Activated naive CD8-positive, alpha-beta T cell treated with anti-CD3 and anti-CD28 coated beads for 36 hours (primary cell): ENCODE data around the gene PDE8B. TPM values are rescaled to one million over a fixed set of nuclear protein-coding genes. Genes with fewer than 3 reads are reported as not detected.

ENCODE experiments used
- DNase-seq: peaks from one replicate; pipeline ENCODE4 v3.0.0; 2021
- H3K27ac Mint-ChIP-seq: one replicate; pipeline ENCODE4 v1.8.0; 2022; ENCODE audit warnings: mild to moderate bottlenecking, moderate library complexity, mixed read lengths
- H3K27me3 Mint-ChIP-seq: one replicate; pipeline ENCODE4 v1.8.0; 2022; ENCODE audit warnings: mild to moderate bottlenecking, mixed read lengths
- H3K36me3 Mint-ChIP-seq: one replicate; pipeline ENCODE4 v1.8.0; 2021; ENCODE audit warnings: mild to moderate bottlenecking, mixed read lengths
- H3K4me1 Mint-ChIP-seq: one replicate; pipeline ENCODE4 v1.8.0; 2021; ENCODE audit warnings: mixed read lengths
- H3K4me3 Mint-ChIP-seq: one replicate; pipeline ENCODE4 v1.8.0; 2022; ENCODE audit warnings: mild to moderate bottlenecking, moderate library complexity, mixed read lengths
- H3K9me3 Mint-ChIP-seq: one replicate; pipeline ENCODE4 v1.8.0; 2022; ENCODE audit warnings: mixed read lengths
- total RNA-seq, 2 experiments: library from RNA; stranded (reverse); gene quantifications; one replicate each; pipeline ENCODE4 v1.2.3, GENCODE V29; 2021

PDE8B gene
- total RNA-seq, 2 experiments from 2014 or later, result 0.16 TPM; not detected in 1

GRCh38 chr5:77277759-77278158, 67.3 kb downstream of the PDE8B start:
- Mint-ChIP-seq H3K36me3 (no peaks in the 10 kb centered on the region), H3K4me1 (peaks cover 14% of the 10 kb centered on the region), H3K9me3 (no peaks in the 10 kb centered on the region), H3K27ac (no peak overlapping the region), H3K4me3 (no peak overlapping the region), H3K27me3 (no peaks in the 10 kb centered on the region)
- no peak for DNase-seq

GRCh38 chr5:77280036-77280435, 69.6 kb downstream of the PDE8B start:
- Mint-ChIP-seq H3K4me3 (no peak overlapping the region), H3K9me3 (no peaks in the 10 kb centered on the region), H3K27ac (no peak overlapping the region), H3K36me3 (no peaks in the 10 kb centered on the region), H3K4me1 (peaks cover 14% of the 10 kb centered on the region), H3K27me3 (no peaks in the 10 kb centered on the region)
- DNase-seq, result no peak

- H3K4me1 Mint-ChIP-seq, result peaks cover 11% of the 10 kb centered on the region
- H3K9me3 Mint-ChIP-seq, result no peaks in the 10 kb centered on the region
- H3K27ac Mint-ChIP-seq, result no peak overlapping the region
- no peak for DNase-seq
- H3K36me3 Mint-ChIP-seq, result no peaks in the 10 kb centered on the region
- H3K4me3 Mint-ChIP-seq, result no peak overlapping the region
- H3K27me3 Mint-ChIP-seq, result no peaks in the 10 kb centered on the region
These were observed 71.5 kb downstream of the PDE8B start for GRCh38 chr5:77281969-77282336.

GRCh38 chr5:77282337-77283027, 72.0 kb downstream of the PDE8B start:
- H3K27ac Mint-ChIP-seq, result no peak overlapping the region
- no peaks in the 10 kb centered on the region for H3K27me3 Mint-ChIP-seq
- no peak for DNase-seq
- H3K9me3 Mint-ChIP-seq, result no peaks in the 10 kb centered on the region
- peaks cover 8% of the 10 kb centered on the region for H3K4me1 Mint-ChIP-seq
- H3K4me3 Mint-ChIP-seq, result no peak overlapping the region
- no peaks in the 10 kb centered on the region for H3K36me3 Mint-ChIP-seq

- H3K36me3 Mint-ChIP-seq, result no peaks in the 10 kb centered on the region
- H3K27me3 Mint-ChIP-seq, result no peaks in the 10 kb centered on the region
- no peaks in the 10 kb centered on the region for H3K9me3 Mint-ChIP-seq
- no peak for DNase-seq
- H3K27ac Mint-ChIP-seq, result no peak overlapping the region
- H3K4me3 Mint-ChIP-seq, result no peak overlapping the region
- H3K4me1 Mint-ChIP-seq, result no peaks in the 10 kb centered on the region
These were observed 74.9 kb downstream of the PDE8B start for GRCh38 chr5:77285251-77285841.

- no peaks in the 10 kb centered on the region for H3K4me1 Mint-ChIP-seq
- H3K9me3 Mint-ChIP-seq, result no peaks in the 10 kb centered on the region
- no peaks in the 10 kb centered on the region for H3K36me3 Mint-ChIP-seq
- no peak overlapping the region for H3K4me3 Mint-ChIP-seq
- no peak for DNase-seq
- H3K27ac Mint-ChIP-seq, result no peak overlapping the region
- H3K27me3 Mint-ChIP-seq, result peaks cover 24% of the 10 kb centered on the region
These were observed 81.7 kb downstream of the PDE8B start for GRCh38 chr5:77292026-77292757.

- peaks cover 33% of the 10 kb centered on the region for H3K27me3 Mint-ChIP-seq
- no peaks in the 10 kb centered on the region for H3K4me1 Mint-ChIP-seq
- no peak for DNase-seq
- H3K36me3 Mint-ChIP-seq, result no peaks in the 10 kb centered on the region
- H3K27ac Mint-ChIP-seq, result no peak overlapping the region
- H3K9me3 Mint-ChIP-seq, result no peaks in the 10 kb centered on the region
- no peak overlapping the region for H3K4me3 Mint-ChIP-seq
These were observed 83.7 kb downstream of the PDE8B start for GRCh38 chr5:77294185-77294584.

- peaks cover 33% of the 10 kb centered on the region for H3K27me3 Mint-ChIP-seq
- H3K27ac Mint-ChIP-seq, result no peak overlapping the region
- H3K4me3 Mint-ChIP-seq, result no peak overlapping the region
- no peaks in the 10 kb centered on the region for H3K36me3 Mint-ChIP-seq
- no peaks in the 10 kb centered on the region for H3K4me1 Mint-ChIP-seq
- H3K9me3 Mint-ChIP-seq, result no peaks in the 10 kb centered on the region
- no peak for DNase-seq
These were observed 85.4 kb downstream of the PDE8B start for GRCh38 chr5:77295863-77296378.

- H3K4me3 Mint-ChIP-seq, result no peak overlapping the region
- H3K4me1 Mint-ChIP-seq, result no peaks in the 10 kb centered on the region
- no peak for DNase-seq
- H3K27me3 Mint-ChIP-seq, result peaks cover 33% of the 10 kb centered on the region
- H3K27ac Mint-ChIP-seq, result no peak overlapping the region
- no peaks in the 10 kb centered on the region for H3K9me3 Mint-ChIP-seq
- H3K36me3 Mint-ChIP-seq, result no peaks in the 10 kb centered on the region
These were observed 87.7 kb downstream of the PDE8B start for GRCh38 chr5:77298146-77298545.

- H3K9me3 Mint-ChIP-seq, result no peaks in the 10 kb centered on the region
- DNase-seq, result no peak
- H3K27me3 Mint-ChIP-seq, result peaks cover 19% of the 10 kb centered on the region
- no peak overlapping the region for H3K27ac Mint-ChIP-seq
- H3K4me3 Mint-ChIP-seq, result no peak overlapping the region
- no peaks in the 10 kb centered on the region for H3K4me1 Mint-ChIP-seq
- no peaks in the 10 kb centered on the region for H3K36me3 Mint-ChIP-seq
These were observed 90.0 kb downstream of the PDE8B start for GRCh38 chr5:77300451-77300850.

GRCh38 chr5:77301447-77301883, 91.0 kb downstream of the PDE8B start:
- no peak for DNase-seq
- H3K27ac Mint-ChIP-seq, result no peak overlapping the region
- no peaks in the 10 kb centered on the region for H3K36me3 Mint-ChIP-seq
- H3K27me3 Mint-ChIP-seq, result peaks cover 13% of the 10 kb centered on the region
- no peaks in the 10 kb centered on the region for H3K9me3 Mint-ChIP-seq
- no peak overlapping the region for H3K4me3 Mint-ChIP-seq
- no peaks in the 10 kb centered on the region for H3K4me1 Mint-ChIP-seq

- H3K4me1 Mint-ChIP-seq, result no peaks in the 10 kb centered on the region
- no peak for DNase-seq
- H3K36me3 Mint-ChIP-seq, result no peaks in the 10 kb centered on the region
- H3K9me3 Mint-ChIP-seq, result no peaks in the 10 kb centered on the region
- no peak overlapping the region for H3K4me3 Mint-ChIP-seq
- H3K27ac Mint-ChIP-seq, result no peak overlapping the region
- peaks cover 15% of the 10 kb centered on the region for H3K27me3 Mint-ChIP-seq
These were observed 91.8 kb downstream of the PDE8B start for GRCh38 chr5:77302247-77302646.

GRCh38 chr5:77302653-77303052, 92.2 kb downstream of the PDE8B start:
- DNase-seq, result no peak
- Mint-ChIP-seq H3K4me1 (no peaks in the 10 kb centered on the region), H3K27ac (no peak overlapping the region), H3K27me3 (peaks cover 12% of the 10 kb centered on the region), H3K9me3 (no peaks in the 10 kb centered on the region), H3K4me3 (no peak overlapping the region), H3K36me3 (no peaks in the 10 kb centered on the region)

- peaks cover 8% of the 10 kb centered on the region for H3K27me3 Mint-ChIP-seq
- no peaks in the 10 kb centered on the region for H3K4me1 Mint-ChIP-seq
- no peak for DNase-seq
- H3K27ac Mint-ChIP-seq, result no peak overlapping the region
- no peaks in the 10 kb centered on the region for H3K9me3 Mint-ChIP-seq
- no peak overlapping the region for H3K4me3 Mint-ChIP-seq
- H3K36me3 Mint-ChIP-seq, result no peaks in the 10 kb centered on the region
These were observed 93.9 kb downstream of the PDE8B start for GRCh38 chr5:77304388-77304787.

- Mint-ChIP-seq H3K27ac (no peak overlapping the region), H3K27me3 (peaks cover 8% of the 10 kb centered on the region), H3K4me3 (no peak overlapping the region)
These were observed 94.9 kb downstream of the PDE8B start for GRCh38 chr5:77305222-77305846.

More at GRCh38 chr5:77305222-77305846, 94.9 kb downstream of the PDE8B start:
- DNase-seq, result no peak
- H3K36me3 Mint-ChIP-seq, result no peaks in the 10 kb centered on the region
- no peaks in the 10 kb centered on the region for H3K4me1 Mint-ChIP-seq
- H3K9me3 Mint-ChIP-seq, result no peaks in the 10 kb centered on the region
